K562 (cell line): ENCODE measurements around the gene ADAR. TPM values are rescaled to one million over a fixed set of nuclear protein-coding genes. Genes with fewer than 3 reads are reported as not detected.

Source experiments
- ATAC-seq: fragments of 200-7000 bp; cut with Tn5 transposase; 3 replicates; pipeline ENCODE4 v1.9.1; 2020; ENCODE audit warnings: moderate library complexity
- BruUV-seq: library from RNA; stranded (reverse); fragments of 400-500 nt; replicated peaks from 2 replicates; lab custom pipeline; 2021; lab: Mats Ljungman, UMichigan
- CTCF ChIA-PET: fragments of 300-600 bp; formaldehyde crosslinking; extraction: SDS; loops from one replicate; lab custom pipeline; 2021; ENCODE audit warnings: low intra/inter-chr PET ratio; lab: Yijun Ruan, JAX
- POLR2A ChIA-PET: fragments of 300-600, 350-650 bp; sonication (Branson Sonifier 250); formaldehyde crosslinking; extraction: SDS; loops from one replicate; lab custom pipeline; 2021; ENCODE audit warnings: antibody characterized with exemption, inconsistent platforms; lab: Yijun Ruan, JAX
- DNase-seq, 4 experiments: peaks; one replicate each; pipeline versions ENCODE4 v3.0.0 to v3.0.0-alpha.2; 2011 to 2018; ENCODE audit warnings: low spot score in 3 of 4, mixed read lengths in 3 of 4; ENCODE audit errors: extremely low read depth in 1 of 4
- FAIRE-seq: peaks from 2 replicates; lab custom pipeline; 2011; peaks lifted over from hg19 to GRCh38; lab: Jason Lieb, UNC
- H2AFZ ChIP-seq: 2 replicates; pipeline ENCODE4 v1.6.0; 2011; ENCODE audit warnings: low read depth, low read length, control low read depth, inconsistent platforms
- H3K27ac ChIP-seq: fragments of 200-600 bp; 3 replicates; pipeline ENCODE4 v1.8.0; 2011; ENCODE audit warnings: low read depth, mild to moderate bottlenecking, control low read depth, inconsistent platforms, low read length, moderate library complexity, mixed read lengths; ENCODE audit errors: extremely low read depth
- H3K27me3 ChIP-seq, 2 experiments: fragments of 300-600 bp in 1 of 2; 2 replicates in 1 of 2; 3 replicates in 1 of 2; pipeline versions ENCODE4 v1.6.0 to v1.8.0; 2011; ENCODE audit warnings: inconsistent platforms in 2 of 2, low read length in 2 of 2, mild to moderate bottlenecking in 1 of 2, mixed read lengths in 1 of 2, moderate library complexity in 1 of 2; ENCODE audit not compliant: control insufficient read depth in 2 of 2, insufficient read depth in 2 of 2
- H3K36me3 ChIP-seq: fragments of 300-600 bp; 3 replicates; pipeline ENCODE4 v1.8.0; 2011; ENCODE audit warnings: mild to moderate bottlenecking, low read length, inconsistent platforms; ENCODE audit not compliant: control insufficient read depth, insufficient read depth
- H3K4me1 ChIP-seq, 2 experiments: fragments of 200-600 bp in 1 of 2; replicated peaks in 1 of 2; 2 replicates in 1 of 2; 3 replicates in 1 of 2; pipeline versions ENCODE4 v1.5.1 to v1.8.0; 2011; ENCODE audit warnings: inconsistent platforms in 2 of 2, low read length in 2 of 2, mild to moderate bottlenecking in 1 of 2, mixed read lengths in 1 of 2, moderate library complexity in 1 of 2; ENCODE audit not compliant: control insufficient read depth in 2 of 2, insufficient read depth in 2 of 2
- H3K4me2 ChIP-seq: 2 replicates; pipeline ENCODE4 v1.6.1; 2011; ENCODE audit warnings: low read length, control low read depth, inconsistent platforms, mixed read lengths; ENCODE audit not compliant: insufficient read depth
- H3K4me3 ChIP-seq: fragments of 200-600 bp; sonication (generic), shearing (Covaris generic); 2 replicates; pipeline ENCODE4 v1.5.1; 2016; ENCODE audit warnings: control low read depth, inconsistent platforms
- H3K79me2 ChIP-seq: fragments of 200-600 bp; 3 replicates; pipeline ENCODE4 v1.8.0; 2011; ENCODE audit warnings: low read length, inconsistent platforms; ENCODE audit not compliant: control insufficient read depth, insufficient read depth
- H3K9ac ChIP-seq, 2 experiments: 2 replicates each; pipeline versions ENCODE4 v1.6.0 to v1.6.1; 2011; ENCODE audit warnings: low read depth in 2 of 2, low read length in 2 of 2, control low read depth in 1 of 2, inconsistent platforms in 1 of 2, mild to moderate bottlenecking in 1 of 2, mixed read lengths in 1 of 2; ENCODE audit not compliant: insufficient read depth in 1 of 2
- H3K9me1 ChIP-seq: one replicate; pipeline ENCODE4 v1.6.0; 2011; ENCODE audit warnings: inconsistent platforms, mild to moderate bottlenecking, low read length, moderate library complexity; ENCODE audit not compliant: control insufficient read depth, insufficient read depth
- H3K9me3 ChIP-seq: replicated peaks from 2 replicates; pipeline ENCODE4 v1.5.1; 2011; ENCODE audit warnings: low read depth, low read length, inconsistent platforms; ENCODE audit not compliant: control insufficient read depth, insufficient read depth
- H4K20me1 ChIP-seq: replicated peaks from 2 replicates; pipeline ENCODE4 v1.6.1; 2011; ENCODE audit warnings: low read length, inconsistent platforms, mixed read lengths; ENCODE audit not compliant: control insufficient read depth, insufficient read depth
- BMI1 ChIP-seq: fragments of 150-350 bp; IDR thresholded peaks from 2 replicates; pipeline ENCODE4 v1.6.1; 2014; ENCODE audit warnings: low read length
- JUNB ChIP-seq: fragments of 450-650 bp; formaldehyde crosslinking; conservative IDR thresholded peaks from 2 replicates; pipeline ENCODE4 v1.4.0; 2020; ENCODE audit warnings: mild to moderate bottlenecking
- MCM7 ChIP-seq, 2 experiments: fragments of 450-650 bp; IDR thresholded peaks; 2 replicates each; pipeline ENCODE4 v1.6.1; 2016 to 2018
- TRIM28 ChIP-seq: fragments of 450-650 bp; IDR thresholded peaks from 2 replicates; pipeline ENCODE4 v1.6.1; 2017
- ZBTB8A ChIP-seq: fragments of 450-650 bp; IDR thresholded peaks from 2 replicates; pipeline ENCODE4 v1.6.1; 2018; ENCODE audit warnings: mild to moderate bottlenecking, moderate library complexity; ENCODE audit not compliant: partially characterized antibody
- ZNF143 ChIP-seq: sonication (generic); formaldehyde crosslinking; IDR thresholded peaks from 2 replicates; pipeline ENCODE4 v1.9.0; 2022; ENCODE audit warnings: mild to moderate bottlenecking, missing genetic modification reagents
- ZNF282 ChIP-seq: sonication (generic); formaldehyde crosslinking; IDR thresholded peaks from 2 replicates; pipeline ENCODE4 v1.8.1; 2023; ENCODE audit warnings: missing genetic modification reagents
- ZNF75A ChIP-seq: fragments of 450-650 bp; formaldehyde crosslinking; IDR thresholded peaks from 2 replicates; pipeline ENCODE4 v1.4.0; 2020; ENCODE audit warnings: mild to moderate bottlenecking
- ZNF778 ChIP-seq: fragments of 450-650 bp; formaldehyde crosslinking; IDR thresholded peaks from 2 replicates; pipeline ENCODE4 v1.4.0; 2020; ENCODE audit warnings: mild to moderate bottlenecking, moderate library complexity
- WGBS: fragments of 100-300 bp; shearing (Covaris generic); methylation state at CpG from one replicate; pipeline ENCODE4 v1.1.6; 2016; ENCODE audit warnings: low coverage, mixed read lengths; ENCODE audit not compliant: insufficient coverage; ENCODE audit errors: missing lambda C conversion rate; 5-methylcytosine and 5-hydroxymethylcytosine counted together
- in situ Hi-C: fragments of 300-500 bp; cut with MboI; formaldehyde crosslinking; loops from 4 replicates; pipeline ENCODE4 v1.15.0; 2018; ENCODE audit warnings: inconsistent platforms, mixed read lengths
- intact Hi-C: fragments of 100-400 bp; cut with micrococcal nuclease; formaldehyde crosslinking; loops from 2 replicates; pipeline ENCODE4 v1.14.2; 2022
- polyA plus RNA-seq, 8 experiments: library from polyadenylated mRNA; depleted of rRNA in 4 of 8; stranded (reverse) in 5 of 8; unstranded in 3 of 8; fragments of >200 nt; fragmentation: Nextera tagmentation in 2 of 8; fragmentation: Illumina TruSeq in 1 of 8; extraction: Ambion mirVana in 2 of 8; extraction: Trizol in 1 of 8; gene quantifications; 2 replicates each; pipeline versions ENCODE4 v1.2.1 to v1.2.3, GENCODE V29; 2011 to 2014; ENCODE audit warnings: inconsistent platforms in 1 of 8, missing spikeins in 1 of 8
- total RNA-seq, 7 experiments: library from RNA; depleted of rRNA in 6 of 7; stranded (reverse); fragments of >200 nt in 6 of 7; fragmentation: Illumina TruSeq in 2 of 7; extraction: Trizol in 2 of 7; gene quantifications; 2 replicates each; pipeline versions ENCODE4 v1.2.1 to v1.2.3, GENCODE V29; 2011 to 2021; ENCODE audit warnings: low replicate concordance in 1 of 7
- TF ChIP-seq, protein P1 (sequence below): IDR thresholded peaks from 2 replicates; pipeline ENCODE4 v1.6.1; 2011; ENCODE audit warnings: borderline replicate concordance, low read depth, mild to moderate bottlenecking, moderate library complexity, low read length; ENCODE audit not compliant: insufficient read depth, poor library complexity, severe bottlenecking
- TF ChIP-seq, protein P2 (sequence below): fragments of 250-450 bp; sonication (Bioruptor Pico); IDR thresholded peaks from 2 replicates; pipeline ENCODE4 v1.8.0; 2022; ENCODE audit warnings: moderate library complexity, mild to moderate bottlenecking, inconsistent platforms
- TF ChIP-seq, protein P3 (sequence below), 2 experiments: IDR thresholded peaks in 1 of 2; conservative IDR thresholded peaks in 1 of 2; 2 replicates each; pipeline ENCODE4 v1.6.1; 2016; ENCODE audit warnings: low read depth in 2 of 2, mild to moderate bottlenecking in 1 of 2, missing compliant biosample characterization in 1 of 2, missing genetic modification characterization in 1 of 2, moderate library complexity in 1 of 2
- TF ChIP-seq, protein P4 (sequence below): fragments of 450-650 bp; formaldehyde crosslinking; conservative IDR thresholded peaks from 2 replicates; pipeline ENCODE4 v1.4.0; 2022; ENCODE audit warnings: mild to moderate bottlenecking, missing genetic modification characterization
- TF ChIP-seq, protein P5 (sequence below): fragments of 450-650 bp; formaldehyde crosslinking; IDR thresholded peaks from 2 replicates; pipeline ENCODE4 v1.4.0; 2022; ENCODE audit warnings: missing genetic modification characterization
- TF ChIP-seq, protein P6 (sequence below): fragments of 250-450 bp; sonication (Bioruptor Pico); IDR thresholded peaks from 2 replicates; pipeline ENCODE4 v1.8.0; 2021; ENCODE audit warnings: moderate library complexity, mild to moderate bottlenecking, inconsistent platforms

Gene ADAR
- total and polyA plus RNA-seq, 9 of the 15 experiments (the other 6 are each of a cell fraction or from before 2014, with no cell fraction given) = 30.1 to 123 (median 60.2) TPM

DNA sequence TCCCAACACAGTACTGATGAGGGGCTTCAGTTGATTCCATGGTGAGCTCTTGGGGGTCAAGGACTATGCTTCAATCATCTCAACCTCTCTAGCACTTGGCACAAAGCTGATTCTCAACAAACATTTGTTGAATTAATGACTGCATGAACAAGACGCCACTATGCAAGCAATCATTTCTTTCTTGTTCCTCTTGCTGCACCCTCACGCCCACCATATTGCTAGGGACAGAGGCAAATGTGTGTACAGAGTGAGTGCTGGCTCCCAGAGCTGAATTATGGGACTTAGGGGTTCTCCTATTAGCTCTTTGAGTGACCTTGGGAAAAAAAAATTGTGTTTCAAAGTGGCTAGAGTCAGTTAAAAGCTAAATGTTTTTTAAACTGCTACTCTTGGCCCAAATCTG lies 2.5 kb downstream of the ADAR start:
- Histone ChIP-seq H3K9me3 (no peaks in the 10 kb centered on the region), H4K20me1 (peaks cover 26% of the 10 kb centered on the region; the same call in 1 of the 2 replicates), H3K27me3 (no peaks in the 10 kb centered on the region), H3K4me2 (no peak overlapping the region), H3K9me1 (peaks cover 3% of the 10 kb centered on the region), H3K27ac (no peak overlapping the region), H3K79me2 (peaks cover 96% of the 10 kb centered on the region), H3K36me3 (peaks cover 44% of the 10 kb centered on the region; the same call in 2 of the 3 replicates), H3K4me3 (no peak overlapping the region), H3K9ac (no peak overlapping the region), H2AFZ (no peak overlapping the region), H3K4me1 (peaks cover 8 to 19% of the 10 kb centered on the region in 2 experiments)
- BruUV-seq = no TSS peak
- ChIA-PET POLR2A (interaction anchor here (0.6 to 2.1 kb wide), 8 partner anchors 11 to 407 kb away, joined by 3 to 9 read pairs (median 4); no protein-coding TSS in a partner anchor), CTCF (no interaction called here)
- FAIRE-seq (no peak), DNase-seq (no peak), ATAC-seq (no peak)
- intact Hi-C loops = no loop called here
- in situ Hi-C loops = no loop called here
- WGBS = 96% methylated on average over 2 of the region's 2 CpGs
- TF ChIP-seq ZNF143 (CRISPR knock-in tag) = no peak
- TF ChIP-seq MCM7 (IDR thresholded peaks at IDR 0.05) = no peak
- TF ChIP-seq, protein P1, sequence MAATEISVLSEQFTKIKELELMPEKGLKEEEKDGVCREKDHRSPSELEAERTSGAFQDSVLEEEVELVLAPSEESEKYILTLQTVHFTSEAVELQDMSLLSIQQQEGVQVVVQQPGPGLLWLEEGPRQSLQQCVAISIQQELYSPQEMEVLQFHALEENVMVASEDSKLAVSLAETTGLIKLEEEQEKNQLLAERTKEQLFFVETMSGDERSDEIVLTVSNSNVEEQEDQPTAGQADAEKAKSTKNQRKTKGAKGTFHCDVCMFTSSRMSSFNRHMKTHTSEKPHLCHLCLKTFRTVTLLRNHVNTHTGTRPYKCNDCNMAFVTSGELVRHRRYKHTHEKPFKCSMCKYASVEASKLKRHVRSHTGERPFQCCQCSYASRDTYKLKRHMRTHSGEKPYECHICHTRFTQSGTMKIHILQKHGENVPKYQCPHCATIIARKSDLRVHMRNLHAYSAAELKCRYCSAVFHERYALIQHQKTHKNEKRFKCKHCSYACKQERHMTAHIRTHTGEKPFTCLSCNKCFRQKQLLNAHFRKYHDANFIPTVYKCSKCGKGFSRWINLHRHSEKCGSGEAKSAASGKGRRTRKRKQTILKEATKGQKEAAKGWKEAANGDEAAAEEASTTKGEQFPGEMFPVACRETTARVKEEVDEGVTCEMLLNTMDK = no peak
- TF ChIP-seq, protein P2, sequence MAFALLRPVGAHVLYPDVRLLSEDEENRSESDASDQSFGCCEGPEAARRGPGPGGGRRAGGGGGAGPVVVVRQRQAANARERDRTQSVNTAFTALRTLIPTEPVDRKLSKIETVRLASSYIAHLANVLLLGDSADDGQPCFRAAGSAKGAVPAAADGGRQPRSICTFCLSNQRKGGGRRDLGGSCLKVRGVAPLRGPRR (CRISPR knock-in tag) = no peak
- TF ChIP-seq ZBTB8A = no peak
- TF ChIP-seq TRIM28 = no peak
- TF ChIP-seq, protein P3, sequence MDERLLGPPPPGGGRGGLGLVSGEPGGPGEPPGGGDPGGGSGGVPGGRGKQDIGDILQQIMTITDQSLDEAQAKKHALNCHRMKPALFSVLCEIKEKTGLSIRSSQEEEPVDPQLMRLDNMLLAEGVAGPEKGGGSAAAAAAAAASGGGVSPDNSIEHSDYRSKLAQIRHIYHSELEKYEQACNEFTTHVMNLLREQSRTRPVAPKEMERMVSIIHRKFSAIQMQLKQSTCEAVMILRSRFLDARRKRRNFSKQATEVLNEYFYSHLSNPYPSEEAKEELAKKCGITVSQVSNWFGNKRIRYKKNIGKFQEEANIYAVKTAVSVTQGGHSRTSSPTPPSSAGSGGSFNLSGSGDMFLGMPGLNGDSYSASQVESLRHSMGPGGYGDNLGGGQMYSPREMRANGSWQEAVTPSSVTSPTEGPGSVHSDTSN (CRISPR knock-in tag; IDR thresholded peaks at IDR 0.05; ENCODE audit: low read depth) = no peak
- TF ChIP-seq, protein P3 (tag; conservative IDR thresholded peaks at IDR 0.05; ENCODE audit: low read depth) = no peak
- no peak for TF ChIP-seq JUNB (CRISPR knock-in tag)
- TF ChIP-seq BMI1 = no peak
- TF ChIP-seq, protein P4, sequence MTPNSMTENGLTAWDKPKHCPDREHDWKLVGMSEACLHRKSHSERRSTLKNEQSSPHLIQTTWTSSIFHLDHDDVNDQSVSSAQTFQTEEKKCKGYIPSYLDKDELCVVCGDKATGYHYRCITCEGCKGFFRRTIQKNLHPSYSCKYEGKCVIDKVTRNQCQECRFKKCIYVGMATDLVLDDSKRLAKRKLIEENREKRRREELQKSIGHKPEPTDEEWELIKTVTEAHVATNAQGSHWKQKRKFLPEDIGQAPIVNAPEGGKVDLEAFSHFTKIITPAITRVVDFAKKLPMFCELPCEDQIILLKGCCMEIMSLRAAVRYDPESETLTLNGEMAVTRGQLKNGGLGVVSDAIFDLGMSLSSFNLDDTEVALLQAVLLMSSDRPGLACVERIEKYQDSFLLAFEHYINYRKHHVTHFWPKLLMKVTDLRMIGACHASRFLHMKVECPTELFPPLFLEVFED = no peak
- no peak for TF ChIP-seq ZNF778 (CRISPR knock-in tag)
- no peak for TF ChIP-seq ZNF282 (CRISPR knock-in tag)
- TF ChIP-seq ZNF75A (CRISPR knock-in tag) = no peak
- TF ChIP-seq, protein P5, sequence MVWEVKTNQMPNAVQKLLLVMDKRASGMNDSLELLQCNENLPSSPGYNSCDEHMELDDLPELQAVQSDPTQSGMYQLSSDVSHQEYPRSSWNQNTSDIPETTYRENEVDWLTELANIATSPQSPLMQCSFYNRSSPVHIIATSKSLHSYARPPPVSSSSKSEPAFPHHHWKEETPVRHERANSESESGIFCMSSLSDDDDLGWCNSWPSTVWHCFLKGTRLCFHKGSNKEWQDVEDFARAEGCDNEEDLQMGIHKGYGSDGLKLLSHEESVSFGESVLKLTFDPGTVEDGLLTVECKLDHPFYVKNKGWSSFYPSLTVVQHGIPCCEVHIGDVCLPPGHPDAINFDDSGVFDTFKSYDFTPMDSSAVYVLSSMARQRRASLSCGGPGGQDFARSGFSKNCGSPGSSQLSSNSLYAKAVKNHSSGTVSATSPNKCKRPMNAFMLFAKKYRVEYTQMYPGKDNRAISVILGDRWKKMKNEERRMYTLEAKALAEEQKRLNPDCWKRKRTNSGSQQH (CRISPR knock-in tag) = no peak
- TF ChIP-seq, protein P6, sequence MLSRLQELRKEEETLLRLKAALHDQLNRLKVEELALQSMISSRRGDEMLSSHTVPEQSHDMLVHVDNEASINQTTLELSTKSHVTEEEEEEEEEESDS (CRISPR knock-in tag) = no peak
